Activated T-helper 1 cell treated with anti-CD3 and anti-CD28 coated beads, Interleukin-2, amount 50 U/mL, for 16 hours (primary cell): ENCODE results near the gene ZGLP1.
A peak's percentile ranks its signal among the peaks of the same experiment; 100 is the strongest.

Experiments
- DNase-seq, 2 donors: peaks; one replicate each; pipeline ENCODE4 v3.0.0-alpha.2; 2020; ENCODE audit warnings: low read depth in 1 of 2, low spot score in 1 of 2

Gene ZGLP1

GRCh38 chr19:10328558-10329429 lies 19.2 kb upstream of the ZGLP1 start:
- DNase-seq: no peak

GRCh38 chr19:10327793-10328192 lies 18.2 kb upstream of the ZGLP1 start:
- no peak for DNase-seq

- no peak for DNase-seq
Measured at GRCh38 chr19:10325732-10326131, 16.1 kb upstream of the ZGLP1 start.

GRCh38 chr19:10321874-10322835 lies 12.5 kb upstream of the ZGLP1 start:
- no peak for DNase-seq

- no peak for DNase-seq
Measured at GRCh38 chr19:10321417-10321797, 11.8 kb upstream of the ZGLP1 start.

- DNase-seq: no peak
Measured at GRCh38 chr19:10320602-10321416, 11.2 kb upstream of the ZGLP1 start.

GRCh38 chr19:10318807-10319682 lies 9.4 kb upstream of the ZGLP1 start:
- DNase-seq: no peak

GRCh38 chr19:10317857-10318462 lies 8.3 kb upstream of the ZGLP1 start:
- DNase-seq: no peak

- DNase-seq: no peak
Measured at GRCh38 chr19:10317045-10317856, 7.6 kb upstream of the ZGLP1 start.

GRCh38 chr19:10316229-10317044 lies 6.8 kb upstream of the ZGLP1 start:
- DNase-seq: no peak

GRCh38 chr19:10315335-10316214 lies 6.0 kb upstream of the ZGLP1 start, which contains the start of gene FDX2:
Gene FDX2, minus strand, starts transcription at chr19:10316015. Its CDS starts 19 bp downstream, at chr19:10315996.
- DNase-seq: peak; percentile 84 to 87

- DNase-seq: no peak
Measured at GRCh38 chr19:10306327-10306726, 3.3 kb downstream of the ZGLP1 start.

- no peak for DNase-seq
Measured at GRCh38 chr19:10305139-10305806, 4.3 kb downstream of the ZGLP1 start.

GRCh38 chr19:10299545-10300458 lies 9.8 kb downstream of the ZGLP1 start:
- DNase-seq: no peak

GRCh38 chr19:10295847-10296591 lies 13.6 kb downstream of the ZGLP1 start:
- DNase-seq: no peak
